Measurements from ENCODE around the gene PAK5. TPM values are rescaled to one million over a fixed set of nuclear protein-coding genes. Genes with fewer than 3 reads are reported as not detected.

The PAK5 gene
- polyA plus RNA-seq, 1 donor (not counting 4 experiments of a cell fraction or from before 2014, with no cell fraction given): not detected

GRCh38 chr20:9794831-9795230 lies 44.0 kb downstream of the PAK5 start:
- no peaks in the 10 kb centered on the region for H3K27me3 ChIP-seq (ENCODE audit: control insufficient read depth, extremely low read depth, insufficient read depth, low read length)
- no peaks in the 10 kb centered on the region for H3K36me3 ChIP-seq (ENCODE audit: control insufficient read depth in 2 of 2, extremely low read depth in 1 of 2, insufficient read depth in 2 of 2, low read length in 2 of 2)
- FAIRE-seq (no peak), DNase-seq (ENCODE audit: low read depth, low spot score) (no peak)
- no peak overlapping the region for H3K9ac ChIP-seq (ENCODE audit: control insufficient read depth, extremely low read depth, insufficient read depth, low read length)
- H4K20me1 ChIP-seq (ENCODE audit: control insufficient read depth, extremely low read depth, insufficient read depth, low read length): no peaks in the 10 kb centered on the region
- no peak overlapping the region for H3K4me3 ChIP-seq (ENCODE audit: control insufficient read depth in 2 of 3, extremely low read depth in 1 of 3, insufficient read depth in 2 of 3, low read depth in 1 of 3, low read length in 3 of 3)
- no peak overlapping the region for H3K27ac ChIP-seq (ENCODE audit: control insufficient read depth, insufficient read depth, low read length)
- no peak overlapping the region for H2AFZ ChIP-seq (ENCODE audit: control insufficient read depth, low read length)
- H3K79me2 ChIP-seq (ENCODE audit: control insufficient read depth, insufficient read depth, low read length): no peaks in the 10 kb centered on the region
- H3K4me2 ChIP-seq (ENCODE audit: control insufficient read depth, extremely low read depth, insufficient read depth, low read depth, low read length): no peak overlapping the region
- dilution Hi-C loops (cut with MboI; ENCODE audit: extremely low pct_ligation_motif_present, low sequenced_read_pairs): no loop called here
- H3K9me1 ChIP-seq (ENCODE audit: control insufficient read depth, extremely low read depth, insufficient read depth, low read length): no peaks in the 10 kb centered on the region
- H3K4me1 ChIP-seq (ENCODE audit: control insufficient read depth, extremely low read depth, insufficient read depth, low read length): no peaks in the 10 kb centered on the region
- H3K9me3 ChIP-seq (ENCODE audit: control insufficient read depth, low read depth, low read length): no peaks in the 10 kb centered on the region
- TF ChIP-seq CTCF (optimal IDR thresholded peaks at IDR 0.05 in 1 of 3, IDR thresholded peaks at IDR 0.05 in 1 of 3, conservative IDR thresholded peaks at IDR 0.05 in 1 of 3; ENCODE audit: extremely low read depth in 1 of 3, insufficient read depth in 2 of 3, low read length in 3 of 3) (no peak), EZH2 (IDR thresholded peaks at IDR 0.05; ENCODE audit: low read length) (no peak)

DNA sequence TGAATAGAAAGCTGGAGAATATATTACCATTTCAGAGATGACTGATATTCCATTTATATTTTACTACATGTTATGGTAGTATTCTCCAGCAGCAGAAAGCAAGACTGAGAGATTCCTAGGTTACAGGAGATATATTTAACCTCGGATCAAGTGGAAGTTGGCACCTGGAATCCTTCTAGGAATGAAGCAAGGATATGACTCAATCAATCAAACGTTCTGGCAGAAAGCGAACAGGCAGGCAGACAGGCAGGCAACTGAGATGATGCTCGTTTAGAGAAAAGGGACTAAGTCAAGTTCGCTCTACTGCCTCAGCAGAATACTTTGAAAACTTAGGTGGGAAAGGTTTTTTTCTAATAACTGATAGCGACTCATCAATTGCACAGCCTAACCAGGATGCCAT lies 46.2 kb downstream of the PAK5 start:
- dilution Hi-C loops (cut with MboI; ENCODE audit: extremely low pct_ligation_motif_present, low sequenced_read_pairs): no loop called here
- FAIRE-seq (no peak), DNase-seq (ENCODE audit: low read depth, low spot score) (no peak)
- no peak overlapping the region for H3K4me2 ChIP-seq (ENCODE audit: control insufficient read depth, extremely low read depth, insufficient read depth, low read depth, low read length)
- no peaks in the 10 kb centered on the region for H3K9me1 ChIP-seq (ENCODE audit: control insufficient read depth, extremely low read depth, insufficient read depth, low read length)
- H2AFZ ChIP-seq (ENCODE audit: control insufficient read depth, low read length): no peak overlapping the region
- no peak for TF ChIP-seq EZH2 (IDR thresholded peaks at IDR 0.05; ENCODE audit: low read length)
- no peak for TF ChIP-seq CTCF (optimal IDR thresholded peaks at IDR 0.05 in 1 of 3, IDR thresholded peaks at IDR 0.05 in 1 of 3, conservative IDR thresholded peaks at IDR 0.05 in 1 of 3; ENCODE audit: extremely low read depth in 1 of 3, insufficient read depth in 2 of 3, low read length in 3 of 3)
- no peaks in the 10 kb centered on the region for H3K4me1 ChIP-seq (ENCODE audit: control insufficient read depth, extremely low read depth, insufficient read depth, low read length)
- no peaks in the 10 kb centered on the region for H3K36me3 ChIP-seq (ENCODE audit: control insufficient read depth in 2 of 2, extremely low read depth in 1 of 2, insufficient read depth in 2 of 2, low read length in 2 of 2)
- H3K79me2 ChIP-seq (ENCODE audit: control insufficient read depth, insufficient read depth, low read length): no peaks in the 10 kb centered on the region
- no peaks in the 10 kb centered on the region for H4K20me1 ChIP-seq (ENCODE audit: control insufficient read depth, extremely low read depth, insufficient read depth, low read length)
- no peak overlapping the region for H3K9ac ChIP-seq (ENCODE audit: control insufficient read depth, extremely low read depth, insufficient read depth, low read length)
- no peak overlapping the region for H3K4me3 ChIP-seq (ENCODE audit: control insufficient read depth in 2 of 3, extremely low read depth in 1 of 3, insufficient read depth in 2 of 3, low read depth in 1 of 3, low read length in 3 of 3)
- no peaks in the 10 kb centered on the region for H3K27me3 ChIP-seq (ENCODE audit: control insufficient read depth, extremely low read depth, insufficient read depth, low read length)
- H3K27ac ChIP-seq (ENCODE audit: control insufficient read depth, insufficient read depth, low read length): no peak overlapping the region
- H3K9me3 ChIP-seq (ENCODE audit: control insufficient read depth, low read depth, low read length): no peaks in the 10 kb centered on the region
